HCT116 (cell line): ENCODE results near the gene COQ3. TPM values are rescaled to one million over a fixed set of nuclear protein-coding genes. Genes with fewer than 3 reads are reported as not detected.

Source experiments
- ATAC-seq: fragments of 200-7000 bp; cut with Tn5 transposase; 2 replicates; pipeline ENCODE4 v1.9.1; 2020; ENCODE audit warnings: mild to moderate bottlenecking, moderate library complexity
- BruUV-seq: library from RNA; stranded (reverse); fragments of 400-500 nt; replicated peaks from 2 replicates; lab custom pipeline; 2021; lab: Mats Ljungman, UMichigan
- CTCF ChIA-PET: fragments of 300-600 bp; sonication (Branson Sonifier 250); formaldehyde crosslinking; loops from one replicate; lab custom pipeline; 2021; ENCODE audit warnings: antibody characterized with exemption; lab: Charles Lee
- POLR2A ChIA-PET: fragments of 300-600, 350-600 bp; sonication (Branson Sonifier 250); formaldehyde crosslinking; loops from one replicate; lab custom pipeline; 2021; ENCODE audit warnings: antibody characterized with exemption; lab: Charles Lee
- RAD21 ChIA-PET, 2 experiments: fragments of 300-600 bp; sonication (Branson Sonifier 250); formaldehyde crosslinking; loops; one replicate each; lab custom pipeline; 2023; ENCODE audit warnings: low total read pairs in 2 of 2; ENCODE audit not compliant: uncharacterized antibody in 2 of 2, unreplicated experiment in 2 of 2, low non-redundant PET in 1 of 2; lab: Charles Lee
- DNase-seq: peaks from one replicate; pipeline ENCODE4 v3.0.0-alpha.2; 2010; ENCODE audit warnings: low read depth, low spot score
- H2AFZ ChIP-seq: fragments of 200-600 bp; shearing (Covaris generic), sonication (generic); 2 replicates; pipeline ENCODE4 v1.6.1; 2017; ENCODE audit warnings: low read depth, mixed run types, mixed read lengths, antibody characterized with exemption, low read length; ENCODE audit not compliant: poor library complexity, severe bottlenecking
- H3K27ac ChIP-seq: 2 replicates; pipeline ENCODE4 v1.5.1; 2012; ENCODE audit warnings: low read depth, low read length
- H3K27me3 ChIP-seq: fragments of 200-600 bp; sonication (generic); 2 replicates; pipeline ENCODE4 v1.6.1; 2016; ENCODE audit warnings: mixed run types, low read length, mixed read lengths; ENCODE audit not compliant: insufficient read depth
- H3K36me3 ChIP-seq, 2 experiments: fragments of 200-500 bp in 1 of 2; fragments of 200-600 bp in 1 of 2; sonication (Bioruptor generic) in 1 of 2; sonication (generic) in 1 of 2; 2 replicates each; pipeline versions ENCODE4 v1.5.1 to v1.6.1; 2014 to 2016; ENCODE audit warnings: low read length in 2 of 2, inconsistent platforms in 1 of 2, mixed read lengths in 1 of 2, mixed run types in 1 of 2; ENCODE audit not compliant: insufficient read depth in 2 of 2, control insufficient read depth in 1 of 2
- H3K4me1 ChIP-seq, 2 experiments: fragments of 200-600 bp in 1 of 2; sonication (generic) in 1 of 2; 2 replicates each; pipeline versions ENCODE4 v1.5.1 to v1.6.1; 2012 to 2017; ENCODE audit warnings: low read length in 2 of 2, inconsistent platforms in 1 of 2, mild to moderate bottlenecking in 1 of 2, mixed read lengths in 1 of 2, mixed run types in 1 of 2, moderate library complexity in 1 of 2; ENCODE audit not compliant: insufficient read depth in 2 of 2, control insufficient read depth in 1 of 2
- H3K4me2 ChIP-seq: fragments of 200-600 bp; sonication (generic); 2 replicates; pipeline ENCODE4 v1.6.1; 2017; ENCODE audit warnings: mixed run types, low read length, mixed read lengths
- H3K4me3 ChIP-seq, 2 experiments: fragments of 200-600 bp in 1 of 2; sonication (generic) in 1 of 2; replicated peaks in 1 of 2; 2 replicates each; pipeline ENCODE4 v1.5.1; 2011 to 2016; ENCODE audit warnings: low read length in 2 of 2, control low read depth in 1 of 2, low read depth in 1 of 2, mild to moderate bottlenecking in 1 of 2, mixed read lengths in 1 of 2, mixed run types in 1 of 2
- H3K79me2 ChIP-seq: fragments of 200-600 bp; sonication (generic); 2 replicates; pipeline ENCODE4 v1.6.1; 2017; ENCODE audit warnings: mild to moderate bottlenecking, mixed run types, low read length, moderate library complexity, mixed read lengths; ENCODE audit not compliant: insufficient read depth
- H3K9ac ChIP-seq: fragments of 200-600 bp; sonication (generic); 2 replicates; pipeline ENCODE4 v1.6.1; 2016; ENCODE audit warnings: low read length, mixed read lengths
- H3K9me2 ChIP-seq: fragments of 200-600 bp; sonication (generic), shearing (Covaris generic); 2 replicates; pipeline ENCODE4 v1.6.1; 2017; ENCODE audit warnings: mixed run types, mild to moderate bottlenecking, moderate library complexity; ENCODE audit not compliant: insufficient read depth
- H3K9me3 ChIP-seq, 2 experiments: fragments of 200-500 bp in 1 of 2; fragments of 200-600 bp in 1 of 2; sonication (Bioruptor generic) in 1 of 2; sonication (generic) in 1 of 2; 2 replicates each; pipeline ENCODE4 v1.6.1; 2014 to 2017; ENCODE audit warnings: low read length in 2 of 2, mixed read lengths in 2 of 2, inconsistent platforms in 1 of 2, low read depth in 1 of 2, mild to moderate bottlenecking in 1 of 2, mixed run types in 1 of 2, moderate library complexity in 1 of 2; ENCODE audit not compliant: control insufficient read depth in 1 of 2, insufficient read depth in 1 of 2
- H4K20me1 ChIP-seq: fragments of 200-600 bp; sonication (generic), shearing (Covaris generic); 2 replicates; pipeline ENCODE4 v1.6.1; 2017; ENCODE audit warnings: mixed run types, mild to moderate bottlenecking, moderate library complexity; ENCODE audit not compliant: insufficient read depth
- CEBPB ChIP-seq: IDR thresholded peaks from 2 replicates; pipeline ENCODE4 v1.6.1; 2012; ENCODE audit warnings: low read depth
- ELF1 ChIP-seq: IDR thresholded peaks from 2 replicates; pipeline ENCODE4 v1.6.1; 2012; ENCODE audit warnings: low read depth, borderline replicate concordance
- FOSL1 ChIP-seq: IDR thresholded peaks from 2 replicates; pipeline ENCODE4 v1.6.1; 2012; ENCODE audit warnings: low read depth
- SIN3A ChIP-seq: IDR thresholded peaks from 2 replicates; pipeline ENCODE4 v1.6.1; 2012; ENCODE audit warnings: low read depth
- SP1 ChIP-seq: IDR thresholded peaks from 2 replicates; pipeline ENCODE4 v1.6.1; 2012; ENCODE audit warnings: low read depth
- SRF ChIP-seq: IDR thresholded peaks from 2 replicates; pipeline ENCODE4 v1.6.1; 2012; ENCODE audit warnings: low read depth
- YY1 ChIP-seq: IDR thresholded peaks from 2 replicates; pipeline ENCODE4 v1.6.1; 2011; ENCODE audit warnings: low read length, low read depth, moderate library complexity, mild to moderate bottlenecking; ENCODE audit not compliant: insufficient replicate concordance; ENCODE audit errors: extremely low read depth
- ZNF274 ChIP-seq: fragments of 200-500 bp; sonication (Bioruptor generic); IDR thresholded peaks from 2 replicates; pipeline ENCODE4 v1.6.1; 2014; ENCODE audit warnings: mild to moderate bottlenecking, low read depth, low read length, inconsistent platforms
- intact Hi-C: fragments of 100-400 bp; cut with micrococcal nuclease; formaldehyde crosslinking; loops from 2 replicates; pipeline ENCODE4 v1.10.0; 2022
- total RNA-seq: library from RNA; stranded (reverse); gene quantifications from one replicate; pipeline ENCODE4 v1.2.1, GENCODE V29; 2021; ENCODE audit not compliant: unreplicated experiment
- TF ChIP-seq, protein P1 (sequence below), 3 experiments: fragments of 200-600 bp in 1 of 3; sonication (generic) in 1 of 3; IDR thresholded peaks in 2 of 3; conservative IDR thresholded peaks in 1 of 3; 2 replicates each; pipeline ENCODE4 v1.5.1; 2012 to 2017; ENCODE audit warnings: low read depth in 2 of 3, low read length in 2 of 3, antibody characterized with exemption in 1 of 3, borderline replicate concordance in 1 of 3, control low read depth in 1 of 3, mild to moderate bottlenecking in 1 of 3, mixed read lengths in 1 of 3, mixed run types in 1 of 3, moderate library complexity in 1 of 3; ENCODE audit not compliant: insufficient read depth in 1 of 3

Gene COQ3
- total RNA-seq, 1 experiment from 2014 or later: 19.0 TPM

DNA sequence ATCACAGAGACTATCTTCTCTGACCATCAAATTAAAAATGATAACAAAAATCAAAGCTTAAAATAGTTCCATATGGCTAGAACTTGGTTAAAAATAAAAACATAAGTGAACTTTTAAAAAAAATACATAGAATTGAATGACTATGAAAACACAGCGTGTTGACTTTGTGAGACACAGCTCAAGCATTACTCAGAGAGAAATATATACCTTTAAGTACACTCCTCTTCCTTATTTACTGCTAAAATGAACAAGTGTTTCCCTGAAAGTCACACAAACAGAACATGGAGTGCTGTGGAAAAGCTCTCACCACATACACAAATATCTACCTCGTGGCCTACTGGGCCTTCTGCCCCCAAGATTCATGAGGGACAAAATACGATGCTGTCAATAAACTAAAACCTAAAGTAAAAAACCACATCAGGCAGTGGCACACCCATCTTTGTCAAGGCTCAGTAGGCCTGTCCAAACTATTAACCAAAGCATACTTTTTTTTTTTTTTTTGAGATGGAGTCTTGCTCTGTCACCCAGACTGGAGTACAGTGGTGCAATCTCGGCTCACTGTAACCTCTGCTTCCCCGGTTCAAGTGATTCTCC lies 52.0 kb downstream of the COQ3 start:
- DNase-seq (no peak), ATAC-seq (no peak)
- H3K9me2 ChIP-seq: no peaks in the 10 kb centered on the region
- H3K4me2 ChIP-seq: no peak overlapping the region
- H3K9me3 ChIP-seq: no peaks in the 10 kb centered on the region
- ChIA-PET CTCF (interaction anchor here (1.1 to 1.3 kb wide), 2 partner anchors 11 to 12 kb away, joined by 3 to 4 read pairs; no protein-coding TSS in a partner anchor), RAD21 (no interaction called here), POLR2A (no interaction called here)
- no peak overlapping the region for H3K27ac ChIP-seq
- 0 out of 4 replicates have a peak, but pooled peaks cover 0 to 5% of the 10 kb centered on the region in 2 experiments for H3K4me1 ChIP-seq
- H2AFZ ChIP-seq: no peak overlapping the region
- H3K79me2 ChIP-seq: no peaks in the 10 kb centered on the region
- no peak overlapping the region for H3K4me3 ChIP-seq
- no peaks in the 10 kb centered on the region for H3K27me3 ChIP-seq
- no peak overlapping the region for H3K9ac ChIP-seq
- no peaks in the 10 kb centered on the region for H3K36me3 ChIP-seq
- TF ChIP-seq ELF1 (no peak), SP1 (no peak), ZNF274 (no peak), CEBPB (no peak), SIN3A (no peak), YY1 (no peak), SRF (no peak), FOSL1 (no peak)
- TF ChIP-seq, protein P1, sequence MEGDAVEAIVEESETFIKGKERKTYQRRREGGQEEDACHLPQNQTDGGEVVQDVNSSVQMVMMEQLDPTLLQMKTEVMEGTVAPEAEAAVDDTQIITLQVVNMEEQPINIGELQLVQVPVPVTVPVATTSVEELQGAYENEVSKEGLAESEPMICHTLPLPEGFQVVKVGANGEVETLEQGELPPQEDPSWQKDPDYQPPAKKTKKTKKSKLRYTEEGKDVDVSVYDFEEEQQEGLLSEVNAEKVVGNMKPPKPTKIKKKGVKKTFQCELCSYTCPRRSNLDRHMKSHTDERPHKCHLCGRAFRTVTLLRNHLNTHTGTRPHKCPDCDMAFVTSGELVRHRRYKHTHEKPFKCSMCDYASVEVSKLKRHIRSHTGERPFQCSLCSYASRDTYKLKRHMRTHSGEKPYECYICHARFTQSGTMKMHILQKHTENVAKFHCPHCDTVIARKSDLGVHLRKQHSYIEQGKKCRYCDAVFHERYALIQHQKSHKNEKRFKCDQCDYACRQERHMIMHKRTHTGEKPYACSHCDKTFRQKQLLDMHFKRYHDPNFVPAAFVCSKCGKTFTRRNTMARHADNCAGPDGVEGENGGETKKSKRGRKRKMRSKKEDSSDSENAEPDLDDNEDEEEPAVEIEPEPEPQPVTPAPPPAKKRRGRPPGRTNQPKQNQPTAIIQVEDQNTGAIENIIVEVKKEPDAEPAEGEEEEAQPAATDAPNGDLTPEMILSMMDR (IDR thresholded peaks at IDR 0.05 in 2 of 3, conservative IDR thresholded peaks at IDR 0.05 in 1 of 3; ENCODE audit: borderline replicate concordance in 1 of 3, insufficient read depth in 1 of 3, low read depth in 2 of 3, low read length in 2 of 3): no peak
- TF ChIP-seq, all 23 proteins: peak for 0
- no TSS peak for BruUV-seq
- H4K20me1 ChIP-seq: no peaks in the 10 kb centered on the region
- intact Hi-C loops: no loop called here
